Stimulated activated CD4-positive, alpha-beta T cell treated with anti-CD3 and anti-CD28 coated beads, Interleukin-15, amount 100 ng/mL, for 1 hour (primary cell): ENCODE results near the gene CMKLR1.

Experiments
- DNase-seq, 2 donors: peaks; one replicate each; pipeline ENCODE4 v3.0.0-alpha.2; 2020; ENCODE audit warnings: low read depth in 1 of 2, low spot score in 1 of 2

CMKLR1 gene

DNA sequence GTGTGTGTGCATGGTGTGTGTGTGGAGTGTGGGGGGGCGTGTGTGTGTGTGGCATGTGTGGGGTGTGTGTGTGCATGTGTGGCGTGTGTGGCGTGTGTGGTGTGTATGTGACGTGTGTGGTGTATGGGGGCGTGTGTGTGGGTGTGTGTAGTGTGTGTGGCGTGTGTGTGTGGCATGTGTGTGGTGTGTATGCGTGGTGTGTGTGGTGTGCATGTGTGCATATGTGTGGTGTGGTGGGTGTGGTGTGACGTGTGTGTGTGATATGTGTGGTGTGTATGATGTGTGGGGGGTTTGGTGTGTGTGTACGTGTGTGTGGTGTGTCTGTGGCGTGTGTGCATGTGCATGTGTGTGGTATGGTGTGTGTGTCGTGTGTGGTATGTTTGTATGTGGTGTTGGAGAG lies 24.1 kb upstream of the CMKLR1 start:
- no peak for DNase-seq

DNA sequence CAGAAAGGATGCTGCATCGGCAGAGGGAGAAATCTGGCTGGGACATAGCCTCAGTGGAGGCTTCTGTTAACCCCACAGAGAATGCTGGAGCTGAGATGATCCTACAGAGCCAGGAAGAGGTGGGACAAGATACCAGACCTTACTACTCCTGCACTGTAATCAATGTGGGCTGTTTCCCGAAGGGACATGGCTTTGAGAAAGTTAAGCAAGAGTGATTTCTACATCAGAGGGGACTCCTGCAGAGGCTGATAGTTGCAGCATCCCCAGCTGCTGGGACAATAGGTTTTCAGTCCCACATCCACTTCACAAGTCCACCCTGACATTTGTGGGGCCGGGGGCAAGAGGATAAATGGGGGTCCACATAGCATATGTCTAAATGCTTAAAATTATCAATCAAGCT lies 22.5 kb upstream of the CMKLR1 start:
- no peak for DNase-seq

DNA sequence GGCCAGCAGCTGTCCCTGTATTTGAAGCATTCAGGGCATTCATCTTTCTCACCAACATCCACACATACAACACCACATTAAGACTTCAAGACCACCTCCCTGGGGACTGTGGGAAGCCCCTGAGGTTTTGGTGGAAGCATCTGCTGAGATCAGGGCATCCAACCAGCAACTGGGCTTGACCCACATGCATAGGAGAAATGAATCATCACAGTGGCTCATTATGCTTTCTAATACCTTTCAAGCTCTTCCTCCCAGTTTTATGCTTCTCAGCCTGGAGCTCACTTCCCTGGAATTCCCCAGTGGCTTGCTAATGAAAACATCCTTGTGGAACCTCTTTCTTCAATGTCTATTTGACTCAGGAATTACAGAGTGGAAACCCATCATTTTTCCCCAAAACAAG lies 21.4 kb upstream of the CMKLR1 start:
- no peak for DNase-seq

DNA sequence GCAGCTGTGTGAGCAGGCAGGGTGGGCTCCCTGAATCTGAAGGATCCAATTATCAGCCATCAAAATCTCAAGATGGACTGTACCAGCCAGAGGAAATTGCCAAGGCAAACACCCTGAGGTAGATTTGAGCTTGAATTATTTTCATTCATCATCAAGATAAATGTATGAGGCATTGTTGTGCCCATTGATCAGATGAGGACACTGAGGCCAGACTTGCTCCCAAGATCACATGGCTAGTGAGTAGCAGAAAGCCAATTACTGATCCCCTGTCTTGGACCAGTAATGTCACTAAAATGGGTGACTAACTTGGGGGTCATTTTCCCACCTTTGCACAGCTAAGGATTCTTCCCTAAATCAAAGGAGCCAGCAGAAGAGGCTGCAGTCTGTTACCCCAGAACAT lies 20.9 kb upstream of the CMKLR1 start:
- no peak for DNase-seq

DNA sequence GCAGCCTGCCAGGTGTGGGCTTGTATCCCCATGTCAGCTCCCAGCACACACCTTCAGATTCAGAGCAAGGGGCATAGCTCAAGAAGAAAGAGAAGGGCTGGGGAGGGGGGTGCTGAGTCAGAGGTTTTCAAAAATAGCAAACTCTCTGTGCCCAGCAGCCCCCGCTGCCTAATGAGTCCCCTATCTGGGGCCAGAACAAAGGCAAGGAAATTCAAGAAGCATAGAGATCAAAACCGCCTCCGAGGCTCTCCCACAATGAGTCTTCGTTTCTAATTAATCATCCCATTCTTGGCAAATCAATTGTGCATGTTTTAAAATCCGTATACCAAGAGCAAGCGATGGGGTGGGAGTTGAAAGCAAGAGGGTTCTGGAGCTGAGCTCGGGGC lies 19.5 kb upstream of the CMKLR1 start:
- no peak for DNase-seq

DNA sequence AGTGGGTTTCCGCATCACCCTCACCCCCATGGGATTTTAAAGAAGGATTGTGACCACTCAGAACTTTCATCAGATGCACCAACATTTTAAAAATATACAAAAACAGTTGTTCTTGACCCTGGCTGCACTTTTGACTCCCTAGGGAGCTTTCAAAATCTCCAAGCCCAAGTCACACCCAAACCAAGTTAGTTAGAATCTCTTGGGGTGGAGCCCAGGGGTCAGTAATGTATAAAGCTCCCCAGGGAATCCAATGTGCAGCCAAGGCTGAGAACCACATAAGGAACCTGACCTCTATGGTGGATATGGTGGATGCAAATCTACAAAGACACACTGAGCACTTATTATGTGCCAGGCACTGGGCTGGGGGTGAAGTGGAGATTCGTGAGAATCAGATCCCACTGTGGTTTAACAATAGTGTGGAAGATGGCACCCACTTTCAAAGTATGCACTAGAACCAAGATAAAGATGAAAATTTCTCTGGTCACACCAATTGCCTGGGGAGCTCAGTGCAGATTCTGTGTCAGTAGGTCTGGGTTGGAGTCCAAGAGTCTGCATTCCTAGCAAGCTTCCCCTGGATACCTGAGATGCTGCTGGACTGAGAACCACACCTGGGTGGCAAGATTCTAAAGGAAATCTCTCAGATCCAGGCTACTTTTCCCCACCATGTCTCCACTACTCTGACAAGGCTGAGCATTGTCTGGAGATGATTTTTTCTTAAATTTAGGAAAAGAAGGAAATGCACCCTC lies 18.9 kb upstream of the CMKLR1 start:
- DNase-seq, result no peak

DNA sequence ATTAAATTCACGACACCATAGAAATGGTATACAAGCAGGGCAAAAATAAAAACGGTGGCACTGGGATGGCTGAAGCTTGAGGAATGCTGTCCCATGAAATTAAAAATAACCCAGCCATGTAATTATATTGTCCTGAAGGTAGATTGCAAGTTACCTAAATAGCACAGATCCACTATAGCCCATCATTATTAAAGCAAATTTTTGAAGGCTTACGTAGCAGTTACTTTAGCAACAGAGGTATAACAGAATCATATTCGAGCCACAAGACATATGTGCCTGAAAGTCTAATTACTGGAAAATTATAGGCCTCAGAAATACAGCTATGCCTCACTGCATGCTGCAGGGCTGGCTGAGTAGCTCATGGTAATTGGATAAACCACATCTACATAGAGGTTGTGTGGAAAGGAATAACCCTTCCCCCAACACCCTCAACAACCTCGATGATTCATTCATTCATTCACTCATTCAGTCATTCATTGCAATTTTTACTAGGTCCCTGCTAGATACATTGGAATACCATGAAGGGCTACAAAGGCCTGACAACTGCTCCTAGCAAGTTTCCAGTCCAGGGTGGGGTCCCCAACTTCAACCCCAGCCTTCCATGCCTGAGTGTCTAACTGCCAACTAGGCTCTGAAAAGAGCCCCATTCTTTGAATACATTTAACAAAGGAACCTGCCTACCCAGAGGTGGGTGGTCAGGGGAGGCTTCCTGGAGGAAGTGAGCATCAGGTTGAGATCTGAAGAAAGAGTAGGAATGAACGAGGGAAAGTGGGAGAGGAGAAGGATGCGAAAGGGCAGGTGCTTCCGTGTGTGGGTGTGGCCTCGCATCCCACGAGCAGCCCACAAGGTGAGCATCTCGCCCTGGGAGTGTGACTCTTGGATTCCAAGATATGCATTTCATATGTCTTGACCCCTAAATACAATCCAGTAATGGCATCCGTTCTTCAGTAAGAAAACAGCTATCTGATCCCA lies 18.0 kb upstream of the CMKLR1 start:
- no peak for DNase-seq

DNA sequence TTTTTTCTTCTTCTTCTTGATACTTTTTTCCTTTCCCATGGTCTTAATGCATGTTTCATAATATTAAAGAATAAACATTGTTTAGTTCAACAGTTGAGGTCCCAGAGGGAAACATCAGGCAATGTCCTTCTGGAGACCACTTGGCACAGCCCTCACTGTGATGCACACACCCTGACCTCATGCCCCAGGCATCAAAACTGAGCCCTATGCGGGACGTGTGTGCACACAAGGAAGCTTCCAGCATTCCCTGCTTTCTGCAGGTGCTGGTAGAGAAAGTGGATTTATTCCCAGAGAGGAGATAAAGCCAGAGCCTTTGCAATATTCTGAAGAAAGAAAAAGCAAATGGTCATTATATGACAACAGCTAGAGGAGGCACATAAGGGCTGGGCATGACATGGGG lies 16.0 kb upstream of the CMKLR1 start:
- DNase-seq, result no peak

DNA sequence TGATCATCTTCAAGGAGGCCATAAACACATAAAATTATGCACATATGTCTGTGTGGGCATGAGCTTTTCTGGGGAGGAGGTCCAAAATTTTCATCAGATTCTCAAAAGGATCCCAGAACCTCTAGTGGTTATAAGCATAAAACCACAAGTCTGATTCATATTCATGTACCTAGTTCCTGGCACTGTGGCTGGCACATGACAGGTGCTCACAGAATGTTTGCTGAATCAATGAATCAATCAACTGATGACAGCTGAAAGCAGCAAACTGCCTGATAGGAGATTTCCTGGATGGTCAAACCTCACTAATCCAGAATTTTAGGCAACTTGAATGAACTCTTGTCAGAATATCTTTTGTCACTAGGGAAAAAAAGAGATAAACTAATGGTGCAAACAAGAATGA lies 13.5 kb upstream of the CMKLR1 start:
- no peak for DNase-seq

DNA sequence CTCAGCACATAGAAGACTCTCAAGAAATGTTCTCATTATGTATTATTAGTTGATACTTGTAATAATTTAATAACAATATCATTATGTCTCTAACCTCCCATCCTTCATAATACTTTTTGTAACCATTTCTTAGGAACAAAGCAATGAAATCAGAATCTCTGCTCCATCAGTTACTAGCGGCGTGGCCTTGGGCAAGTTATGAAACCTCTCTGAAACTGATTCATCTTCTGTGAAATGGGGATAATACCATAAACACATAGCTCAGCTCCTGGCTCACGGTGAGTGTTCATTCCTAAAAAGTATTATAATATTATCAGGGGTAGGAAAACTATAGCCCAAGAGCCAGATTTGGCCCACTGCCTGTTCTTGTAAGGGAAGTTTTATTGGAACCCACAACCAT lies 11.4 kb upstream of the CMKLR1 start:
- no peak for DNase-seq

DNA sequence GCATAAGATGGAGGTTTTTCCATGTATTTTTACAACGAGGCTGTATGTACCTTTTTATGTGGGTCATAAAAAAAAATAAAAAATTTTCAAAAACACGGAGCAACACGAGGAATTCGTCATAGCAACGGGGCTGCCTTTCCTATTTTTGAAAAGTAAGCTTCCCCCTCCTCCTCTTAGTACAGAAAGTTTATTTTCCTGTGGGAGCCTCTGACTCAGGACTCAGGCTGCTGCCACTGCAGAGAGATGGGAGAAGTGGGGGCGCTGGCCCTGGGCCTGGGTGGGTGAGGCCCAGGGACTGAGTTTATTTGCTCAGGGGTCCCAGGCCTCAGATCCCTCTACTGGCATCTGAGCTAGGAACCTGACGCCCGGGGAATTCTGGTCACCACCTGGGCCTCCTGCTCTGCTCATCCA lies 10.2 kb upstream of the CMKLR1 start:
- DNase-seq, result no peak

DNA sequence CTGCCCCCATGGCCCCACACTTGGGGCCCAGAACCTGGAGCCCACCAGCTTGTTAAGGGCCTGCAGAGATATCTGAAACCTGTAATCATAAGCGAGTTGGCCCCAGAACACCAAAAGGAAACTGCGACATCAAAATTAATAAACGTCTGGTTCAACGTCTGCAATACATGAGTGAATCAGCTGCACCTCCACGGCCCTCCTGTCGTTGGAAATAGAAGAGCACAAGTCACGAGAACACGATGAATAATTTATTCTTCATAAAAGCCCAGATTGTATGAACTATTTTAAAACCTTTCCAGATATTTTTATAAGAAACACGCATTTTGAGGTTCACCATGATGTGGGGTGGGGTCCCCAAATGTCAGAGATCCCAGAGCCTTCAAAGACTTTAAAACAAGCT lies 9.7 kb upstream of the CMKLR1 start:
- no peak for DNase-seq

DNA sequence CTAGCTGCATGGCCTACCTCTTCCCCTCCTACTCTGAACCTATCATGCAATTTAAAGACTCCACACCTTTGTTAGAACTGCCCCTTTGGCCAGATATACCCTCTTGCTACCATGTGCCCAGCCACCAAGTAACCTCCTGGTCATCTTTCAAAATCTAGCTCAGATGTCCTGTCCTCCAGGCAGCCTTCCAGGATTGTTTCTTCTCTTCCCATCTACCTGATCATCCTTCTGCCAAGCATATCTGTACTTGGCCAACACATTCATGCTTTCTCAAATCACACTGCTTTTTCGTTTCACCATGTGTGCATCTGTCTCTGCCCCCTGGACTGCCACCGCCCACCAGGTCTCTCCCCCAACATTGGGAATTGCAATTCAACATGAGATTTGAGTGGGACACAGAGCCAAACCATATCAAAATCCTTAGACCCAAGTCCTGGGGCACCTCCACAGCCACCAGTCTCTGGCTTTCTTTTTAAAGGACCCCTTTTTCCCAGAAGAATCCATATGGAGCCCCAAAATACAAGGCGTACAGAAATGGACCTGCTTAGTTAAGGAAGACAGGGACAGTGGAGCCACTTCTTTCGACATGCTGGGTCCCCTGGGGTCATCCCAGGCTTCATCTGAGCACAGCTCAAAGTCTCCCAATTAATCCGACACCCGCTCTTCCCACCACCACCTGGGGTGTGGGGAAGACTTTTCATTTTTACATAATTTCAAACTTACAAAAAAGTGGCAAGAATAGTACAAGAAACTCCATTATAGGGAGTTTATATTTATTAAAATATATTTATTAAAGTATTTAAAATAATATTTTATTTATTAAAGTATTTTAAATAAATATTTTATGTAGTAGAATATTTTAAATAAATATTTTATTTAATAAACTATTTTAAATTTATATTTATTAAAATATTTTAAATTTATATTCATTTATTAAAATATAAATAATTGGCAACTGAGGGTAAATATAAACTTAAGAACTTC lies 7.9 kb upstream of the CMKLR1 start:
- DNase-seq, result no peak

DNA sequence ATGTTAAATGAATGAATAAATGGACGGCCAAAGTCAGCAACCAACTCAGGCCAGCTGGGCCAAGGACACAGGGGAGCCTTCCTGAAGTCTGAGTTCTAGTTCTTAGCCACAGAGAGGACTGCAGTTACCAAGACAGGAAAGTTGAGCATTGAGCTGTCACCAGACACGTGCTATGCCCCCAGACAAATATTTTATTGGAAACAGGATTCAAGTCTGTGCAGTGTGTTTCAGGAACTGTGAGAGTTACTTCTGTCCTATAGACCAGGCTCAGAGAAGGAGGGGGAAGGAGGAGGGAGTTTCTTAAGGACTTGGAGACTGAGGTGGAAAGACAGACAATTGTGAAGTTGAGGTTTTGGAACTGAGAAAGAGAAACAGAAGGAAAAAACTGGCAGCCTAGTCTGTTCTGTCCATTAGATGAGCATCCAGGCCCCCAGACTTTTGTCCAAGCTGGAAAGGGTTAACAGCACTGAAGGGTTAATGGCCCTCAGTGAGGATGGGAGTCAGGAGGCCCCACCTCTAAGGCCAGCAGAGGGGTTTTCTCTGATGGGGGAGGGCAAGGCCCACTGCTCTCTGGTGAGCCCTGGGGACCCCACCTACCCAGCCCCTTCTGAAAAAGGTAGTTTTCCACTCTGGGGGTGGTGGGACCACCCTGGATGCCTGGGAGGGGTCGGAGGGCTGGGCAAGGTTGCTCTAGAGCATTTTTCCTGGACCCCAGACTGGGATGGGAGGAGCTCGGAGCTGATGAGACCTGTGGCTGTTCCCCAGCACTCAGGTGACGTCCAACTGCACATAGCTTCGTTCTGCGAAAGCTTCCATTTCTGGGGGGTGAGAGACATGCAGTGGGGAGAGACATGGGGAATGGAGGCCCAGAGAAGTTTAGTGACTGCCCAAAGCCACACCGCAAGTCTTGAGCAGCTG lies 6.9 kb upstream of the CMKLR1 start:
- DNase-seq, result no peak

DNA sequence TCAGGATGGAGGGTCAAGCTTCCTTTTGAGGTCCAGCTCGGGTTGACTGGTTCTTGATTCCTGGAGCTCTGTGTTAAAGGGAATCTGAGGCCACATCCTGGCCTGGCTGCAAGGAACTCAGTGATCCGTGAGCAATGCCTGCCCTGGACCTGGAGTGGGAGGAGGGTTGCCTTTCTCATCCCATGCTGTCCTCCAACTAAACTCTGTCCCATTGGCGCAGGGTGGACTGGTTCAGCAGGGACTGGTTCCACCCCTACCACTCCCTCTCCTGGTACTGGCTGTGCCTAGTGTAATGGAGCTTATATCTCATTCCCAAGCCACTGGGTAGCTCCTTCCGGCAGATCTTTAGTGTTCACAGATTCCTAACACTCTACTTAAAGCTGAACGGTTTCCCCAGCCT lies 3.9 kb upstream of the CMKLR1 start:
- DNase-seq, result no peak

DNA sequence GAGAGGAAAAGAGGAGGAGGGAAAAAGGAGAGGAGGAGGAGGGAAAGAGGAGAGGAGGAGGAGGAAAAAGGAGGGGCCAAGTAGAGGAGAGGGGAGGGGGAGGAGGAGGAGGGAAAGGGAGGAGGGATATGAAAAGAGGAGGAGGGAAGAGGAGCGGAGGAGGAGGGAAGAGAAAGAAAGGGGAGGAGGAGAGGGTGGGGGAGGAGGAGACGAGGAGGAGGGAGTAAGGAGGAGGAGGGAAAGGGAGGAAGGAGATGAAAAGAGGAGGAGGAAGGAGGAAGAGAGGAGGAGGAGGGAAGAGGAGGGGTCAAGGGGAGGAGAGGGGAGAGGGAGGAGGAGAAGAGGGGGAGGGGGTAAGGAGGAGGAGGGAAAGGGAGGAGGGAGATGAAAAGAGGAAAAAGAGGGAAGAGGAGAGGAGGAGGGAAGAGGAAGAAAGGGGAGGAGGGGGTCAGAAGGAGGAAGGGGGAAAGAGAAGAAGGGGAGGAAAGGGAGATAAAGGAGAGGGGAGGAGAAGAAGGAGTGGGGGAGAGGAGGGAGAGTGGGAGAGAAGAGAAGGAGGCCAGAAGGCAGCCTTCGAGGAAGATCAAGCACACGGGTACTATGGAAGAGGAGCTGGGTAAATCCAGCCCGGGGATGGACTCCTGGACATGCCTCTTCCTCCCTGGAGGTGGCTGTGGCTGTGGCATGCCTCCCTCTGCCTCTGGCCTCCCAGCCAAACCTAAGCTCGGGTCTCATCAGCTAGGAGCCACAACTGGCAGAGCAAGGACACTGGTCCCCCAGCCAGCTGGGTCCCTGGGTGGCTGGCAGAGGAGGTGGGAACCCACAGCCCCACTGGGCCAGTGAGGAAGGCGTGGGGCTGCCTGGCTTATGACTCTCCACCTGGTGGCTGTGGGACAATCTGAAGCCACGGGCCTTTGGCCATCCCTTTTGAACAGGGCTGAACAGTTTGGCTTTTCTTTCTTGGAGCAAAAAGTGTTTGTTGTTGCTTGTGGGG lies 3.0 kb upstream of the CMKLR1 start:
- DNase-seq, result no peak

DNA sequence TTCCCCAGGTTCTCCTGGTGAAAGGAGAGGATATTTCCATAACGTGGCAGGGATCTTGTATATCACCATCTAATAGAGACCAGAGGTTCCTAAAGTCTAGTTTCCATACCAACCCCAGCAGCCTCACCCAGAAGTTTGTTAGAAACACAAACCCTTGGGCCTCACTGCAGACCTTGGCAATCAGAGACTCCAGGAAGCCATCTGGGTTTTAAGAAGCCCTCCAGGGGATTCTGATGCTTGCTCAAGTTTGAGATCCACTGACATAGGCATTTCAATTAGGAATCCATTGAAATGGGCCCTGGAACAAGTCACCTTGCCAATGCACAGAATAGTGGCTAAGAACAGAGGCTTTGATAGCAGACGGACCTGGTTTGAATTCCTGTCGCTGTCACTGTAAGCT lies 2.2 kb upstream of the CMKLR1 start:
- no peak for DNase-seq

DNA sequence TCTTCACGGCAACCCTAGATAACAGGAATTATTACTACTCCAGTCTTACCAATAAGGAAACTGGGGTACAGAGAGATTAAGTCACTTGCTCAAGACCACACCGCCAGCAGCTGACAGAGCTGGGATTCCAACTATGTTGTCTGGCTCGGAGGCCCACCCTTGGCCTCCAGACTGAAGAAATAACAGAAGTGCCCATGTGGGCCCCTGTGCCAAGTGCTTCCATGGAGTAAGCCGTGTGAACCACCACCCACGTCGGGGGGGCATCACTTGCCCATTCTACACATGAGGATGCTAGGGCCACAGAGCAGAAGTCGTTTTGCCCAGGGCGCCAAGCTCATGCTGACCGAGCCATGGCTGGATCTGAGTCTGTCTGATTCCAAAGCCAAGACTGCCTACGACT lies 926 bp upstream of the CMKLR1 start:
- DNase-seq, result no peak
